ENCODE results near the gene MUTYH.

DNA sequence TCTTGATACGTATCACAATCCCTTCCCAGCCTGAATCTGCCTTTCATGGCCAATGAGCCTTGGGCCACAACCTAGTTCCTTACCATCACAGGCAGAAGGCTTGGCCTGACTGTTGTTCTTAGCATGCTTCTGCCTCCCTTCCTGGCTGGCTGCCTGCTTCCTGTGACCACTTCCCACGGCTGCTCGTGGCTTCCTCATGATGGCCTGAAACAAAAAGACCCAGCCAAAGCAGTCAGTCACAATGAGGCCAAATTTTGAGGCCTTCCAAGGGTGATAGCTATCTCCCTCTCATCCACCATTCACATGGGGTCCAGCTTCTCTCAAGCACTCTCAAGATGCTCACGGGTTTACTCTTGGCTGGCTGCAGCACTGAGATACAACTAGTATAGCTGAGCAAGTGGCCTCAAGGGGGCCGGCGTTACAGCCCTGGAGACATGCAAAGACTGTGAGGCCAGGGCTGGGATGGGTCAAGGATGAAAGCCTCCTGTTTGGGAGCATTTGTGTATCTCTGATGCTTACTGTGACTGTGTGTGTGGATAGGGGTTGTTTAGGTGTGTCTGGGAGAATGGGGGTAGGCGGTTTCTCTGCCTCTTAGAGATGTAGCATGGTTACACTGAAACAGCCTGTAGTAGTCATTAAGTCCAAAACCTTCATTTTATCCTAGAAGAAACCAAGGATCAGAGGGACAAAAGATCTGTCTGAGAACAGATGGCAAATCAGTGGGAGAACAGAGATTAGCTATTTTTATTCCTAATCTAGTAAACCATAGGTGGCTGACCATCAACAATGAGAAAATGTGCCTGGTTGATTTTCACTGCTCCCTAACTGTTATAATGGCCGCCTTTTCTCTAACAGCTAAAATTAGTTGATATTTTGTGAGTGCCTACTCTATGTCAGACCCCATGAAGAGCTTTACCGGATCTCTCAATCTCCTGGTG, 5.7 kb downstream of the MUTYH start:
- no peak for TF ChIP-seq POLR2A (IDR thresholded peaks at IDR 0.05)
- no peak for TF ChIP-seq POLR2AphosphoS5 (IDR thresholded peaks at IDR 0.05)
- TF ChIP-seq CTCF (IDR thresholded peaks at IDR 0.05), result no peak
- no peak for TF ChIP-seq EP300 (IDR thresholded peaks at IDR 0.05)
